ENCODE measurements around the gene HMGCR.

GRCh38 chr5:75365740-75366139 lies 28.7 kb downstream of the HMGCR start:
- TF ChIP-seq POLR2A (IDR thresholded peaks at IDR 0.05; ENCODE audit: control extremely low read depth in 1 of 2, low read depth in 2 of 2, low read length in 2 of 2) (no peak), HDAC2 (IDR thresholded peaks at IDR 0.05; ENCODE audit: borderline replicate concordance in 1 of 2, low read depth in 2 of 2, low read length in 2 of 2) (no peak), CTCF (IDR thresholded peaks at IDR 0.05; ENCODE audit: control extremely low read depth in 1 of 3, insufficient read depth in 1 of 3, low read depth in 1 of 3, low read length in 3 of 3) (no peak), ZNF274 (IDR thresholded peaks at IDR 0.05; ENCODE audit: borderline replicate concordance, extremely low read depth, low read length) (no peak), RAD21 (IDR thresholded peaks at IDR 0.05 in 1 of 2, conservative IDR thresholded peaks at IDR 0.05 in 1 of 2; ENCODE audit: low read depth in 2 of 2, low read length in 2 of 2) (no peak), EZH2 (IDR thresholded peaks at IDR 0.05; ENCODE audit: low read depth, low read length, severe bottlenecking) (no peak)
